GM21390 (cell line): ENCODE results near the gene KIF1C.

ENCODE experiments used
- ATAC-seq: cut with Tn5 transposase; IDR thresholded peaks from one replicate; pipeline ENCODE4 v1.9.1; 2021; ENCODE audit not compliant: unreplicated experiment

The KIF1C gene

GRCh38 chr17:4968486-4969046, 29.2 kb upstream of the KIF1C start:
- no peak for ATAC-seq

GRCh38 chr17:4969047-4969550, 28.7 kb upstream of the KIF1C start:
- no peak for ATAC-seq

- no peak for ATAC-seq
Measured at GRCh38 chr17:4969551-4970173, 28.1 kb upstream of the KIF1C start.

GRCh38 chr17:4970273-4970672, 27.5 kb upstream of the KIF1C start:
- no peak for ATAC-seq

GRCh38 chr17:4971826-4972225, 25.9 kb upstream of the KIF1C start:
- no peak for ATAC-seq

GRCh38 chr17:4972322-4972721, 25.4 kb upstream of the KIF1C start:
- no peak for ATAC-seq

- ATAC-seq: no peak
Measured at GRCh38 chr17:4972752-4973151, 25.0 kb upstream of the KIF1C start.

- ATAC-seq: no peak
Measured at GRCh38 chr17:4973256-4974114, 24.3 kb upstream of the KIF1C start.

- no peak for ATAC-seq
Measured at GRCh38 chr17:4974115-4974670, 23.6 kb upstream of the KIF1C start.

- ATAC-seq: no peak
Measured at GRCh38 chr17:4978726-4979125, 19.0 kb upstream of the KIF1C start.

GRCh38 chr17:4980644-4981216, 17.0 kb upstream of the KIF1C start:
- no peak for ATAC-seq

GRCh38 chr17:4982305-4982704, 15.4 kb upstream of the KIF1C start:
- ATAC-seq: no peak

- ATAC-seq: no peak
Measured at GRCh38 chr17:4986403-4986802, 11.3 kb upstream of the KIF1C start.

GRCh38 chr17:4986951-4987766, 10.6 kb upstream of the KIF1C start, which contains the start of gene CAMTA2:
TSS of gene CAMTA2 (minus strand) at chr17:4987675. CDS start at chr17:4986222, 1,453 bp downstream.
- ATAC-seq: peak; percentile 73

GRCh38 chr17:4987767-4988567, 9.8 kb upstream of the KIF1C start:
- no peak for ATAC-seq

GRCh38 chr17:4994081-4994595, 3.6 kb upstream of the KIF1C start:
- ATAC-seq: no peak

- ATAC-seq: peak; percentile 3
Measured at GRCh38 chr17:4998027-4998731, 429 bp downstream of the KIF1C start.

GRCh38 chr17:4998732-4999429, 1.1 kb downstream of the KIF1C start:
- no peak for ATAC-seq
